ENCODE data around the gene ASTN1. TPM values are rescaled to one million over a fixed set of nuclear protein-coding genes. Genes with fewer than 3 reads are reported as not detected.

ASTN1 gene
- total and polyA plus RNA-seq, 11 donors, result 0.15 to 3.6 (median 0.44) TPM

DNA sequence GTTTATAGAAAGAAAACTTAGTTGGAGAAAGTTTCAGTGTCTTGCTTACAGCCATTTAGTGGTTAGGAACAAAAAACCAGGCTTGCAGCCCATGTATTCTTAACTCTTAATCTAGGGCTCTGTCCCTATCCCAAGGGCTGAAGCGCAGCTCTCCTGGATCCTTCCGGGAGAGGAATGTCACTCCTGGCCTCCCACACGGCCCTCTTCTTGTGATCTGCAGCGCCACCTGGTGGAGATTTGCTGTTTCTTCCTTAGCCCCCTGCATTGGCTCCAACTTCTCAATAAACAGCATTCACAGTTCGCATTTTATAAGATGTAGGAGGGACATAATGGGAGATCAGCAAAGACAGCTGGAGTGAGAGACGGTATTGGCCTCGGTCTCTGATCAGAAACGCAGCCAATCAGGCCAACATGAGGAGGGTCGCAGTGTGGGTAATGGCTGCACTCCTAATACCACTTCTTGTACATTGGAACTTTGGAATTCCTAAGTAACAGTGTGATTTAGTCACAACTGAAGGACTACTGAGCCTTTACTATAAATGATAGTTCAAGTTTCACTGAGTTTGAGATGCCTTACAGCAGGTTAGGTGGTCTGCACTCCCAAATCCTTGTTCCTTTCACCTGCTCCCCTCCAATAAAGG lies 283.4 kb downstream of the ASTN1 start:
- intact Hi-C loops (cut with DNase I), result loop anchor here (1.0 to 10.0 kb wide), 11 partner anchors 189 to 1509 kb away; no protein-coding TSS in a partner anchor
- no peaks in the 10 kb centered on the region for H3K27me3 ChIP-seq
- peaks cover 0 to 5% (median 0%) of the 10 kb centered on the region in 12 donors for H3K4me1 ChIP-seq
- no peak overlapping the region for H3K4me3 ChIP-seq
- H3K9me3 ChIP-seq, result no peaks in the 10 kb centered on the region
- peak; percentile 58 to 71 (median 68) for DNase-seq
- 15 to 20% (median 16%) methylated on average over 9 of the region's 9 CpGs for WGBS, 4 donors
- TF ChIP-seq, protein P1, sequence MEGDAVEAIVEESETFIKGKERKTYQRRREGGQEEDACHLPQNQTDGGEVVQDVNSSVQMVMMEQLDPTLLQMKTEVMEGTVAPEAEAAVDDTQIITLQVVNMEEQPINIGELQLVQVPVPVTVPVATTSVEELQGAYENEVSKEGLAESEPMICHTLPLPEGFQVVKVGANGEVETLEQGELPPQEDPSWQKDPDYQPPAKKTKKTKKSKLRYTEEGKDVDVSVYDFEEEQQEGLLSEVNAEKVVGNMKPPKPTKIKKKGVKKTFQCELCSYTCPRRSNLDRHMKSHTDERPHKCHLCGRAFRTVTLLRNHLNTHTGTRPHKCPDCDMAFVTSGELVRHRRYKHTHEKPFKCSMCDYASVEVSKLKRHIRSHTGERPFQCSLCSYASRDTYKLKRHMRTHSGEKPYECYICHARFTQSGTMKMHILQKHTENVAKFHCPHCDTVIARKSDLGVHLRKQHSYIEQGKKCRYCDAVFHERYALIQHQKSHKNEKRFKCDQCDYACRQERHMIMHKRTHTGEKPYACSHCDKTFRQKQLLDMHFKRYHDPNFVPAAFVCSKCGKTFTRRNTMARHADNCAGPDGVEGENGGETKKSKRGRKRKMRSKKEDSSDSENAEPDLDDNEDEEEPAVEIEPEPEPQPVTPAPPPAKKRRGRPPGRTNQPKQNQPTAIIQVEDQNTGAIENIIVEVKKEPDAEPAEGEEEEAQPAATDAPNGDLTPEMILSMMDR (IDR thresholded peaks at IDR 0.05), result peak; percentile 69 to 87 (median 79)
- no peak for TF ChIP-seq POLR2A (IDR thresholded peaks at IDR 0.05)
- H3K27ac ChIP-seq, result no peak overlapping the region
- H3K36me3 ChIP-seq, result no peaks in the 10 kb centered on the region
- peak; percentile 57 to 92 (median 80) for ATAC-seq

DNA sequence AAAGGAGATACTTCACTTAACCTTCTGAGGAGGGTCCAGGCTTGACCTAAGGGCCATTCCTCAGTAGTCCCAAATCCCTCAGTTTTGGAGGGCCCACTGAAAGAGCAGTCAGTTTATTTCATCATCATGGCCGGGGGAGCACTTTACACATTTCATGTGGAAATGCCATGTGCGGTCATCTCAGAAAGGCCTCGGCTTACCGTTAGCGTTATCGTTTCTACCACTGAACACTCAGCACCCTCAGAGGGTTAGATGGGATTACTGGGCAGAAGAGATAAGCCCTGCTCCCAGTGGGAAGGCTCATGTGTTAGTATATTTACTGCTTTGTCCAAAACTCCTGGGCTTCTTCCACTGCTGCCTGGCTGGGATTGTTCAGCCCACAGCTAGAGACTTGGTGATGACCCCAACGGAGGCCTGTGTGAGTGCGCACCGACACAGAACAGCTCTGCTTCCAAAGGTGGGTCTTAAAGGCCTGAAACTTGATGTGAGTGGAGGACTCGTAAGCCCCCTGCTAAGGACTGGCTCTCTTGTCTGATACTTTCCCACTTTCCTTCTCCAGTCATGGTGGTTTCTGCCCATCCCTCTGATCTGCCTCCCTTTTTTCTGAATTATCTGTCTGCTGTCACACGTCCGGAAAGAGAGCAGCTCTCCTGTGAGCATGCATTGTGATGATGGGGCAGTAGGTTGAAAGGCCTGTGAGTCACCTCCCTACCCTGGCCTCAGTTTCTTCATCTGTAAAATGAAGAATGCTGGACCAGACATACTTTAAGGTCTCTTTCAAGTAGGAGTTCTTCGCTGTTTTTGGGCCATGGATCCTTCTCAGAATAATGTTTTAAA lies 284.5 kb downstream of the ASTN1 start:
- no peak for ATAC-seq
- Histone ChIP-seq H3K36me3 (no peaks in the 10 kb centered on the region), H3K27me3 (no peaks in the 10 kb centered on the region), H3K27ac (no peak overlapping the region), H3K4me1 (peaks cover 0 to 5% (median 0%) of the 10 kb centered on the region in 12 donors), H3K9me3 (no peaks in the 10 kb centered on the region), H3K4me3 (no peak overlapping the region)
- WGBS, 4 donors, result 77 to 86% (median 82%) methylated on average over 13 of the region's 13 CpGs
- TF ChIP-seq, protein P1 (IDR thresholded peaks at IDR 0.05), result no peak
- no peak for TF ChIP-seq POLR2A (IDR thresholded peaks at IDR 0.05)
- intact Hi-C loops (cut with DNase I), result loop anchor here (1.0 to 10.0 kb wide), 11 partner anchors 185 to 1508 kb away; no protein-coding TSS in a partner anchor
- no peak for DNase-seq

DNA sequence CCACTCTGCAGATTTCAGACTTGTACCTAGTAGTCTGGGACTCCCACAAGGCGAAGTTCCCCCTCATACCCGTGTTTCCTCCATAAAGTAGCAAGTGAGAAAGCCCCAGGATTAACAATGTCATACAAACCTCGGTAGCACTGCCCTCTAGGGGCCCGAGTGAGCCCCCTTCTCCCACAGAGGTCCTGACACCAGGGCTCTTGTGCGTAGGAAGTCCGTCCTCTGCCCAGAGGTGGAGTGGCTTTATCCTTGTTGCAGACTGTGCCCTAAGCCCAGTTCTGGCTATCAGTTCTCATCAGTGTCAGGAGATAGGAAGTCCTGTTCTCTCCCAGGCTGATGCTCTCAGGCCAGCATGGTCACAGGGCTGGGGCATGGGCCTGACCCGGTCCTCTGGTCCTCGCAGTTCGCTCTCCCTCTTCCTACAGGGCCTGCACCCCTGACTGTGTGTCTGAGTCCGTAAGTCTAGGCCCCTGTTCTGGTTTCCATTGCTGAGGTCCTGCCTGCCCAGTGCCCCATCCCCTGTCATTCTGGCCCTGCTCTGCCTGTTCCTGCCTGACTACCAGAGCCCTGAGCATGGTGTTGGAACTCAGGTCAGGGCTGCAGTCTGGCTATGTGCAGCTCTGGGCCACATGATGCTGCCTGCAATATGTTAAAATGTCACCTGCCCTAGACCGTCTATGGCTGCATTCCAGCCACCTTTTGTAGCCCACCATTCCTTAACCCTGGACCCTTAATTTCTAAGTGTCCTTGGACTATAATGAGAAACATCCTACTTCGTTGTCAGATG lies 285.6 kb downstream of the ASTN1 start:
- H3K36me3 ChIP-seq, result no peaks in the 10 kb centered on the region
- H3K9me3 ChIP-seq, result no peaks in the 10 kb centered on the region
- ATAC-seq (peak in 2 of 4 donors; percentile 23), DNase-seq (no peak)
- TF ChIP-seq POLR2A (IDR thresholded peaks at IDR 0.05), result no peak
- TF ChIP-seq, protein P1 (IDR thresholded peaks at IDR 0.05), result peak in 2 of 12 donors; percentile 17 to 28
- intact Hi-C loops (cut with DNase I), result loop anchor here in 3 of 10 donors (1.0 to 10.0 kb wide), 4 partner anchors 184 to 504 kb away; no protein-coding TSS in a partner anchor
- H3K27ac ChIP-seq, result no peak overlapping the region
- no peak overlapping the region for H3K4me3 ChIP-seq
- peaks cover 0 to 5% (median 0%) of the 10 kb centered on the region in 12 donors for H3K4me1 ChIP-seq
- 75 to 84% (median 81%) methylated on average over 12 of the region's 12 CpGs for WGBS, 4 donors
- H3K27me3 ChIP-seq, result no peaks in the 10 kb centered on the region

Measured in heart left ventricle (tissue), 16 donors.